HG03439 (cell line): ENCODE measurements around the gene UQCRC1.

ENCODE experiments used
- ATAC-seq: cut with Tn5 transposase; IDR thresholded peaks from one replicate; pipeline ENCODE4 v1.9.1; 2021; ENCODE audit warnings: mild to moderate bottlenecking, moderate library complexity; ENCODE audit not compliant: unreplicated experiment

Gene UQCRC1

GRCh38 chr3:48599509-48600285 is 9.7 kb downstream of the UQCRC1 start:
- no peak for ATAC-seq

- no peak for ATAC-seq
Observed at GRCh38 chr3:48599077-48599501, 10.4 kb downstream of the UQCRC1 start.

GRCh38 chr3:48598323-48599076 is 10.9 kb downstream of the UQCRC1 start:
- no peak for ATAC-seq

GRCh38 chr3:48597408-48597800 is 12.0 kb downstream of the UQCRC1 start:
- no peak for ATAC-seq

GRCh38 chr3:48596676-48597407 is 12.6 kb downstream of the UQCRC1 start:
- no peak for ATAC-seq

GRCh38 chr3:48596157-48596556 is 13.3 kb downstream of the UQCRC1 start:
- no peak for ATAC-seq

GRCh38 chr3:48595526-48596121 is 13.8 kb downstream of the UQCRC1 start:
- no peak for ATAC-seq

GRCh38 chr3:48595075-48595525 is 14.3 kb downstream of the UQCRC1 start, which contains the start of gene COL7A1:
Gene COL7A1 (minus strand): TSS chr3:48595329. CDS start chr3:48595159, 170 bp downstream.
- no peak for ATAC-seq

- no peak for ATAC-seq
Observed at GRCh38 chr3:48594417-48595049, 14.9 kb downstream of the UQCRC1 start.

GRCh38 chr3:48593337-48593736 is 16.1 kb downstream of the UQCRC1 start:
- no peak for ATAC-seq

GRCh38 chr3:48592519-48593087 is 16.8 kb downstream of the UQCRC1 start:
- ATAC-seq, result no peak

GRCh38 chr3:48591886-48592518 is 17.4 kb downstream of the UQCRC1 start:
- no peak for ATAC-seq

- ATAC-seq, result no peak
Observed at GRCh38 chr3:48591436-48591835, 18.0 kb downstream of the UQCRC1 start.

- ATAC-seq, result no peak
Observed at GRCh38 chr3:48588230-48588629, 21.2 kb downstream of the UQCRC1 start.

GRCh38 chr3:48587686-48588085 is 21.8 kb downstream of the UQCRC1 start:
- ATAC-seq, result no peak

GRCh38 chr3:48585411-48585810 is 24.0 kb downstream of the UQCRC1 start:
- ATAC-seq, result no peak

GRCh38 chr3:48584836-48585235 is 24.6 kb downstream of the UQCRC1 start:
- no peak for ATAC-seq

GRCh38 chr3:48581621-48582481 is 27.6 kb downstream of the UQCRC1 start:
- no peak for ATAC-seq

- no peak for ATAC-seq
Observed at GRCh38 chr3:48576647-48577046, 32.8 kb downstream of the UQCRC1 start.
